ENCODE measurements around the gene ODR4.

DNA sequence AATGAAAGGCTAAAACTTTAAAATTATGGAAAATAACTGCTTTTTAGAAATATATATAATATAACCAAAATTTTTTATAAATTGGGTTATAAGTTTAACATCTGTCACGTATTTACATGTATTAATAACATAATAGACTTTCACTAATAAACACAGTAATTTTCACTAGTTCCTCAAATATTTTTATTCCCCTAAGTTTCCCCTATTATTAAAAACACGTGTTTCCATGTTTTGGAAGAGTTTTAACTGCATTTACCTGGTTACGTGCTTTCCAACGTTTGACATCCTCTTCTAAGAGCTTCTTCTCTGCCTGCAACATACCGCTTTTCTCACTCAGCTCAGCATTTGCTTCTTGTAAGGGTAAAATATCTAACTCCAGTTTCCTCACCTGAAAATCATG, 34.9 kb upstream of the ODR4 start:
- TF ChIP-seq POLR2AphosphoS5 (IDR thresholded peaks at IDR 0.05; ENCODE audit: borderline replicate concordance, low read depth, low read length), result no peak
- no peak for TF ChIP-seq EZH2 (IDR thresholded peaks at IDR 0.05)
